ENCODE results near the gene KRTAP10-6. TPM values are rescaled to one million over a fixed set of nuclear protein-coding genes. Genes with fewer than 3 reads are reported as not detected.

KRTAP10-6 gene
- total RNA-seq, 5 donors from 2014 or later (not counting 1 experiment from before 2014, with no cell fraction given): not detected

DNA sequence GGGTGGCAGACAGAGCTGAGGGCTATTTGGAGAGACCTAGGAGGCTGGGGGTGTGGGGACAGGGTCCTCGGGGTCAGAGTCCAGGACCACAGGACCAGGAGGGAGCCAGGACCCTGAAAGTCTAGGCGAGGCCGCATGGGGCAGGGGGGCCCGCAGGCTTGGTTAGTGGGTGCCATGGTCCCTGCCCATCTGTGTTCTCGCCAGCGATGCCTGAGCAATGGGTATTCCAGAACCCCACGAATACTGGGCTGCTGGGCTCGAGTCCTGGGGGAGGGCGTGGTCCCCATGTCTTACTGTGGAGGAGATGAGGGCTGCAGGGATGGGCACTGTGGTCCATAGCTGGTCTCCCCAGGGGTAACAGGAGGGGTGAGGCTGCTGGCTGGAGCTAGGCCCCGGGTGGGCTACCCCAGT, 2.0 kb downstream of the KRTAP10-6 start:
- Mint-ChIP-seq H3K27ac (no peak overlapping the region), H3K27me3 (peaks cover 12 to 37% of the 10 kb centered on the region in 2 donors), H3K9me3 (no peaks in the 10 kb centered on the region), H3K36me3 (no peaks in the 10 kb centered on the region), H3K4me1 (peaks cover 0 to 2% (median 0%) of the 10 kb centered on the region in 3 donors), H3K4me3 (no peak overlapping the region)
- peaks cover 0 to 34% of the 10 kb centered on the region in 2 experiments for H3K27me3 ChIP-seq (replicated peaks in 1 of 2; ENCODE audit: control insufficient read depth in 2 of 2, extremely low read depth in 1 of 2, insufficient read depth in 2 of 2, low read length in 1 of 2)
- DNase-seq (no peak), ATAC-seq (replicated peaks in 1 of 4) (no peak)
- ChIA-PET POLR2A (no interaction called here), CTCF (no interaction called here)
- 61% methylated on average over 4 of the region's 10 CpGs for WGBS (ENCODE audit: insufficient coverage)
- no peak overlapping the region for H3K4me3 ChIP-seq (ENCODE audit: control insufficient read depth in 1 of 2, extremely low read depth in 1 of 2, low read length in 1 of 2)
- H3K4me1 ChIP-seq (ENCODE audit: control insufficient read depth in 1 of 2, extremely low read depth in 1 of 2, insufficient read depth in 2 of 2, low read length in 2 of 2): peaks cover 0 to 2% of the 10 kb centered on the region in 2 experiments
- H3K9me3 ChIP-seq: no peaks in the 10 kb centered on the region
- H3K27ac ChIP-seq (ENCODE audit: low read length): no peak overlapping the region
- H3K36me3 ChIP-seq (ENCODE audit: control insufficient read depth in 2 of 2, extremely low read depth in 1 of 2, insufficient read depth in 1 of 2, low read length in 1 of 2): no peaks in the 10 kb centered on the region

DNA sequence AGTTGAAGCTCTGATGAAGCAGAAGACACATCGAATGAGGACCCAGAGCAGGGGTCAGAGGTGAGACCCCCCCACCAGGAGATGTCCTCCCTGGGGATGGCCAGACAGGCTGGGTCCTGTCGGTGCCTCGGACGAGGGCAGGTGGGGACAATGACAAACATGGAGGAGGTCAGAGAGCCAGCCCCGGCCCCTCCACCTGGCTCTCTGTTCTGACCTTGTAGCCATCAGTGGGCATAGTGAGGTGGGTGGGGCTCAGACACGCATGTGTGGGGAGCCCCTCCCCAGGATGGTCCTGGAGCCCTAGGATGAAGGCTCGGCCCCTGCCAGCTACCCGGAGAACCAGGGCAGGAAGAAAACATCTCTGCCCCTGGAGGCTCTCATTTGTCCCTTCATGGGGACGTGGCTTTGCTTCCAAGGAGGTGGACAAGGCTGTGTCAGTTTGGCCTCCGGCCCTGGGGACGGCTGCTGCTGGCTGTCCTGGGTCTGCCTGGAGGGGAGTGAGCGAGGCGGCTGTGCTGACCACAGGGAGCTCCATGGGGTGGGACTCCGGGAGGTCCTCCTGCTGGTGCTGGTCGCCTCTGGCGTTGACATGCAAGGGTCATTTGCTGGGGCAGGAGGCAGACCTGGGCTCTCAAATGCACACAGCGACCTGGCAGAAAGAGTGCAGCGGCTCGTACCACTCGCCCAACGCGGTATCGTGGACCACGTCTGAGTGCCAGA, 2.6 kb downstream of the KRTAP10-6 start:
- Histone ChIP-seq H3K27ac (ENCODE audit: low read length) (no peak overlapping the region), H3K36me3 (ENCODE audit: control insufficient read depth in 2 of 2, extremely low read depth in 1 of 2, insufficient read depth in 1 of 2, low read length in 1 of 2) (no peaks in the 10 kb centered on the region), H3K27me3 (replicated peaks in 1 of 2; ENCODE audit: control insufficient read depth in 2 of 2, extremely low read depth in 1 of 2, insufficient read depth in 2 of 2, low read length in 1 of 2) (peaks cover 0 to 34% of the 10 kb centered on the region in 2 experiments), H3K9me3 (no peaks in the 10 kb centered on the region), H3K4me3 (ENCODE audit: control insufficient read depth in 1 of 2, extremely low read depth in 1 of 2, low read length in 1 of 2) (no peak overlapping the region), H3K4me1 (ENCODE audit: control insufficient read depth in 1 of 2, extremely low read depth in 1 of 2, insufficient read depth in 2 of 2, low read length in 2 of 2) (peaks cover 0 to 2% of the 10 kb centered on the region in 2 experiments)
- Mint-ChIP-seq H3K27ac (no peak overlapping the region), H3K9me3 (no peaks in the 10 kb centered on the region), H3K27me3 (peaks cover 16 to 40% of the 10 kb centered on the region in 2 donors), H3K4me1 (peaks cover 0 to 2% (median 0%) of the 10 kb centered on the region in 3 donors), H3K36me3 (no peaks in the 10 kb centered on the region), H3K4me3 (no peak overlapping the region)
- ChIA-PET CTCF (no interaction called here), POLR2A (no interaction called here)
- no peak for DNase-seq
- ATAC-seq (replicated peaks in 1 of 4): no peak
- 85% methylated on average over 20 of the region's 24 CpGs for WGBS (ENCODE audit: insufficient coverage)

DNA sequence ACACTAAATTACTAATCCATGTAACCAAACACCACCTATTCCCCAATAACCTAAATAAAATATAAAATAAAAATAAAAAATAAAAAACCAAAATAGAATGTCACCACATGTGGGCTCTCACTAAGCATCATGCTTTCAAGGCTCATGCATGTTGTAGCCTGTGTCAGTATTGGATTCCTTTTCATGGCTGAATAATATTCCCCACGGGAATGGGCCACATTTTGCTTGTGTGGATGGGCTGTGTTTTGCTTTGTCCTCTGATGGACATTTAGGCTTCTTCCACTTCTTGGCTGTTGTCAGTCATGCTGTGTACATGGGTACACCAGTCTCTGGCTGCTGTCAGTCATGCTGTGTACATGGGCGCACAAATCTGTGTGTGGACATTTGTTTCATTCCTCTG, 3.2 kb downstream of the KRTAP10-6 start:
- Histone ChIP-seq H3K27me3 (replicated peaks in 1 of 2; ENCODE audit: control insufficient read depth in 2 of 2, extremely low read depth in 1 of 2, insufficient read depth in 2 of 2, low read length in 1 of 2) (peaks cover 0 to 34% of the 10 kb centered on the region in 2 experiments), H3K4me1 (ENCODE audit: control insufficient read depth in 1 of 2, extremely low read depth in 1 of 2, insufficient read depth in 2 of 2, low read length in 2 of 2) (peaks cover 0 to 2% of the 10 kb centered on the region in 2 experiments), H3K9me3 (no peaks in the 10 kb centered on the region), H3K4me3 (ENCODE audit: control insufficient read depth in 1 of 2, extremely low read depth in 1 of 2, low read length in 1 of 2) (no peak overlapping the region), H3K36me3 (ENCODE audit: control insufficient read depth in 2 of 2, extremely low read depth in 1 of 2, insufficient read depth in 1 of 2, low read length in 1 of 2) (no peaks in the 10 kb centered on the region), H3K27ac (ENCODE audit: low read length) (no peak overlapping the region)
- Mint-ChIP-seq H3K4me3 (no peak overlapping the region), H3K27me3 (peaks cover 21 to 44% of the 10 kb centered on the region in 2 donors), H3K27ac (no peak overlapping the region), H3K36me3 (no peaks in the 10 kb centered on the region), H3K4me1 (peaks cover 4 to 7% (median 6%) of the 10 kb centered on the region in 3 donors), H3K9me3 (no peaks in the 10 kb centered on the region)
- ATAC-seq (replicated peaks in 1 of 4): no peak
- no peak for DNase-seq
- POLR2A ChIA-PET: no interaction called here
- 100% methylated on average over 1 of the region's 2 CpGs for WGBS (ENCODE audit: insufficient coverage)
- CTCF ChIA-PET: no interaction called here

DNA sequence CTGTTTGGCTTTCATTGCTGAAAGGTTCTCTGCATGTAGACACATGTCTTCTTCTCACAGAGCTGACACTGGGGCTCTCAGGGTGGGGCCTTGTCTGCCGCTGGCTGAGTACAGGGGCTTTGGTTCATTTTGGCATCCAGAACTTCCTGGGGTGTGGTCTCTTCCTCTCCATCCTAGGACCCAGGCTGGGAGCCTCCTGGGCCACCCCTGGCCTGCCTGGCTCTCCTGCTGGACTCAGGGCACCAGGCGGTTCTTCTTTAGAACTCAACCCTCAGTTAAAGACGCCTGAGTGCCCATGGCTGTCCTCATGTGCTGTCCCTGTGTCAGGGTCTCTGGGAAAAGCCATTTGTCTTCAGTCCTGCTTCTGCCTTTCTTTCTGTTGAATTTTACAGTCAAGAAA, 6.4 kb downstream of the KRTAP10-6 start:
- Histone ChIP-seq H3K27ac (ENCODE audit: low read length) (no peak overlapping the region), H3K4me1 (ENCODE audit: control insufficient read depth in 1 of 2, extremely low read depth in 1 of 2, insufficient read depth in 2 of 2, low read length in 2 of 2) (peaks cover 0 to 4% of the 10 kb centered on the region in 2 experiments), H3K4me3 (ENCODE audit: control insufficient read depth in 1 of 2, extremely low read depth in 1 of 2, low read length in 1 of 2) (no peak overlapping the region), H3K9me3 (no peaks in the 10 kb centered on the region), H3K27me3 (replicated peaks in 1 of 2; ENCODE audit: control insufficient read depth in 2 of 2, extremely low read depth in 1 of 2, insufficient read depth in 2 of 2, low read length in 1 of 2) (peaks cover 0 to 24% of the 10 kb centered on the region in 2 experiments), H3K36me3 (ENCODE audit: control insufficient read depth in 2 of 2, extremely low read depth in 1 of 2, insufficient read depth in 1 of 2, low read length in 1 of 2) (no peaks in the 10 kb centered on the region)
- POLR2A ChIA-PET: no interaction called here
- Mint-ChIP-seq H3K4me3 (no peak overlapping the region), H3K36me3 (no peaks in the 10 kb centered on the region), H3K27ac (peak overlapping the region in 1 of 2 donors; percentile 6), H3K4me1 (peaks cover 18 to 24% (median 22%) of the 10 kb centered on the region in 3 donors), H3K27me3 (peaks cover 22 to 44% of the 10 kb centered on the region in 2 donors), H3K9me3 (peaks cover 4 to 9% (median 8%) of the 10 kb centered on the region in 3 donors)
- DNase-seq: no peak
- WGBS (ENCODE audit: insufficient coverage): 82% methylated on average over 3 of the region's 3 CpGs
- CTCF ChIA-PET: no interaction called here
- no peak for ATAC-seq (replicated peaks in 1 of 4)

DNA sequence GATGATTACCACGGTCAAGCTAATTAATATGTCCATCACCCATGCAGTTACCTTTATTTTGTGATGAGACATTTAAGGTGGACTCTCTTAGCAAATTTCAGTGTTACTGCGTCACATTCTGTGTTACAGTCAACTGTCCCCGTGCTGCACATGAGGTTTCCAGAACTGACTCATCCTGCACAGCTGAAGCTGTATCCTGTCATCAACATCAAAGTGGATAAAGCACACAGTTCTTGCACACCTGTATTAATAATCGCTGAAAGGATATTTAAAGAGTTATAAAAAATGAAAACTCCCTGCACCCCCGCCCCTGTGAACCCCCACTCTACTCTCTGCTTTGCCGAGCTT, 8.5 kb downstream of the KRTAP10-6 start:
- Histone ChIP-seq H3K4me3 (ENCODE audit: control insufficient read depth in 1 of 2, extremely low read depth in 1 of 2, low read length in 1 of 2) (no peak overlapping the region), H3K36me3 (ENCODE audit: control insufficient read depth in 2 of 2, extremely low read depth in 1 of 2, insufficient read depth in 1 of 2, low read length in 1 of 2) (no peaks in the 10 kb centered on the region), H3K27me3 (replicated peaks in 1 of 2; ENCODE audit: control insufficient read depth in 2 of 2, extremely low read depth in 1 of 2, insufficient read depth in 2 of 2, low read length in 1 of 2) (peaks cover 0 to 11% of the 10 kb centered on the region in 2 experiments), H3K27ac (ENCODE audit: low read length) (no peak overlapping the region), H3K4me1 (ENCODE audit: control insufficient read depth in 1 of 2, extremely low read depth in 1 of 2, insufficient read depth in 2 of 2, low read length in 2 of 2) (peaks cover 0 to 4% of the 10 kb centered on the region in 2 experiments), H3K9me3 (no peaks in the 10 kb centered on the region)
- peaks cover 8 to 13% (median 9%) of the 10 kb centered on the region in 3 donors for H3K9me3 Mint-ChIP-seq
- H3K4me1 Mint-ChIP-seq: peaks cover 20 to 24% (median 22%) of the 10 kb centered on the region in 3 donors
- peaks cover 22 to 41% of the 10 kb centered on the region in 2 donors for H3K27me3 Mint-ChIP-seq
- CTCF ChIA-PET: no interaction called here
- DNase-seq (peak in 9 of 35 experiments; percentile 7 to 24 (median 11)), ATAC-seq (replicated peaks in 1 of 4) (peak; percentile 47 to 81 (median 71))
- no peaks in the 10 kb centered on the region for H3K36me3 Mint-ChIP-seq
- no CpG with 5 or more reads among the region's 6 CpGs for WGBS (ENCODE audit: insufficient coverage)
- POLR2A ChIA-PET: no interaction called here
- H3K4me3 Mint-ChIP-seq: no peak overlapping the region
- no peak overlapping the region for H3K27ac Mint-ChIP-seq

DNA sequence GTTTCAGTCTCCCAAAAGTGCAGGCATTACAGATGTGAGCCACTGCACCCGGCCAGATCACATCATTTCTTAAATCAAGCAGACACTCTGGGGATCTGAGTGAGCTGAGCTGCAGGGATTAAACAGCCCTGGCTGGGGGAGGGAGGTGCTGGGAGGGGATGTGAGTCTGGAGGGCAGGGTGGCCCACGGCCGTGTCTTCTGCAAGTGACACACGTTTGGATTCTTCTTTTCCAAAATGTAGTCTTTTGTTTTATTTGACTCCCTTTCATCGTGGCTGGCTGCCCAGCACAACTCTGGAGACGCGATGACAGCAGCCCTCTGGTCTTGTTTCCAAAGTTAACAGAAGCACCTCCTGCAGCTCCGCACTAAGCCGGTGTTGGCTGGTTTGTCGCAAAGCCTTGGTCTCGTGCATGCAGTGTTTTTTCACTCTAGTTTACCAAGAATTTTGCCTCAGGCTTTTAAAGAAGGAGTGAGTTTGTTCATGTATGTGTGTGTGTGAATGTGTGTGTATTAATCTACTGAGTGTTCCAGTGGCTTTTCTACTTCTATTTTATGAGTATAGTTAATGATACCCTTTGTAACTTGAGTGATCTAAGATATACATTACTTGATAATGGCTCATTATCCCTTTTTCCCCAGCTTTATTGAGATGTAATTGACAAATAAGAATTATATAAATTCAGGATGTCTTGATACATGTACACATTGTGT, 9.1 kb downstream of the KRTAP10-6 start:
- CTCF ChIA-PET: no interaction called here

More for the DNA sequence above, 9.1 kb downstream of the KRTAP10-6 start:
- peaks cover 0 to 4% of the 10 kb centered on the region in 2 experiments for H3K4me1 ChIP-seq (ENCODE audit: control insufficient read depth in 1 of 2, extremely low read depth in 1 of 2, insufficient read depth in 2 of 2, low read length in 2 of 2)
- no peak overlapping the region for H3K27ac ChIP-seq (ENCODE audit: low read length)
- WGBS (ENCODE audit: insufficient coverage): 60% methylated on average over 6 of the region's 11 CpGs
- no peak for ATAC-seq (replicated peaks in 1 of 4)
- Mint-ChIP-seq H3K4me1 (peaks cover 20 to 24% (median 22%) of the 10 kb centered on the region in 3 donors), H3K27ac (no peak overlapping the region), H3K36me3 (no peaks in the 10 kb centered on the region), H3K27me3 (peaks cover 22 to 41% of the 10 kb centered on the region in 2 donors), H3K9me3 (peaks cover 8 to 14% (median 9%) of the 10 kb centered on the region in 3 donors), H3K4me3 (no peak overlapping the region)
- DNase-seq: no peak
- POLR2A ChIA-PET: no interaction called here
- peaks cover 0 to 15% of the 10 kb centered on the region in 2 experiments for H3K27me3 ChIP-seq (replicated peaks in 1 of 2; ENCODE audit: control insufficient read depth in 2 of 2, extremely low read depth in 1 of 2, insufficient read depth in 2 of 2, low read length in 1 of 2)
- no peaks in the 10 kb centered on the region for H3K36me3 ChIP-seq (ENCODE audit: control insufficient read depth in 2 of 2, extremely low read depth in 1 of 2, insufficient read depth in 1 of 2, low read length in 1 of 2)
- H3K4me3 ChIP-seq (ENCODE audit: control insufficient read depth in 1 of 2, extremely low read depth in 1 of 2, low read length in 1 of 2): no peak overlapping the region
- H3K9me3 ChIP-seq: no peaks in the 10 kb centered on the region
